Activated CD8-positive, alpha-beta T cell treated with anti-CD3 and anti-CD28 coated beads for 36 hours (primary cell): ENCODE measurements around the gene PIP5K1B. TPM values are rescaled to one million over a fixed set of nuclear protein-coding genes. Genes with fewer than 3 reads are reported as not detected.

Experiments
- ATAC-seq: fragments of 200-7000 bp; cut with Tn5 transposase; one replicate; pipeline ENCODE4 v1.10.0; 2021; ENCODE audit warnings: mild to moderate bottlenecking, moderate library complexity
- CTCF ChIA-PET: fragments of 350-600 bp; sonication (Branson Sonifier 250); formaldehyde crosslinking; loops from one replicate; lab custom pipeline; 2021; ENCODE audit warnings: antibody characterized with exemption; lab: Charles Lee
- POLR2A ChIA-PET: fragments of 350-600 bp; sonication (Branson Sonifier 250); formaldehyde crosslinking; loops from one replicate; lab custom pipeline; 2021; ENCODE audit warnings: antibody characterized with exemption; lab: Charles Lee
- DNase-seq: peaks from one replicate; pipeline ENCODE4 v3.0.0-alpha.2; 2020
- H3K27ac Mint-ChIP-seq: one replicate; pipeline ENCODE4 v1.8.0; 2021; ENCODE audit warnings: mild to moderate bottlenecking, mixed read lengths
- H3K27me3 Mint-ChIP-seq: one replicate; pipeline ENCODE4 v1.8.0; 2021; ENCODE audit warnings: mixed read lengths
- H3K36me3 Mint-ChIP-seq: one replicate; pipeline ENCODE4 v1.8.0; 2021; ENCODE audit warnings: low read depth, mixed read lengths
- H3K4me1 Mint-ChIP-seq: one replicate; pipeline ENCODE4 v1.8.0; 2021; ENCODE audit warnings: low read depth, mixed read lengths
- H3K4me3 Mint-ChIP-seq: one replicate; pipeline ENCODE4 v1.8.0; 2021; ENCODE audit warnings: mild to moderate bottlenecking, moderate library complexity, mixed read lengths
- H3K9me3 Mint-ChIP-seq: one replicate; pipeline ENCODE4 v1.8.0; 2021; ENCODE audit warnings: mixed read lengths
- CTCF ChIP-seq: fragments of 200-600 bp; IDR thresholded peaks from one replicate; pipeline ENCODE4 v1.8.0; 2022; ENCODE audit warnings: antibody characterized with exemption, mild to moderate bottlenecking
- intact Hi-C: fragments of 100-400 bp; cut with micrococcal nuclease; formaldehyde crosslinking; loops from one replicate; pipeline ENCODE4 v1.10.0; 2022
- total RNA-seq, 2 experiments: library from RNA; stranded (reverse); gene quantifications; one replicate each; pipeline ENCODE4 v1.2.3, GENCODE V29; 2021

Gene PIP5K1B
- total RNA-seq, 2 experiments from 2014 or later: 0.43 to 0.98 TPM

- intact Hi-C loops: no loop called here
- no peak for ATAC-seq
- H3K4me1 Mint-ChIP-seq: no peaks in the 10 kb centered on the region
- no peaks in the 10 kb centered on the region for H3K9me3 Mint-ChIP-seq
- POLR2A ChIA-PET: no interaction called here
- H3K4me3 Mint-ChIP-seq: no peak overlapping the region
- CTCF ChIA-PET: no interaction called here
- peaks cover 4% of the 10 kb centered on the region for H3K27me3 Mint-ChIP-seq
- H3K27ac Mint-ChIP-seq: no peak overlapping the region
- TF ChIP-seq CTCF: no peak
- no peak for DNase-seq
- no peaks in the 10 kb centered on the region for H3K36me3 Mint-ChIP-seq
Observed at GRCh38 chr9:68750255-68750654, 45.2 kb downstream of the PIP5K1B start.

GRCh38 chr9:68750786-68751185, 45.7 kb downstream of the PIP5K1B start:
- POLR2A ChIA-PET: no interaction called here

GRCh38 chr9:68751556-68751955, 46.5 kb downstream of the PIP5K1B start:
- ATAC-seq (no peak), DNase-seq (no peak)
- Mint-ChIP-seq H3K36me3 (no peaks in the 10 kb centered on the region), H3K27ac (no peak overlapping the region), H3K9me3 (no peaks in the 10 kb centered on the region), H3K27me3 (peaks cover 6% of the 10 kb centered on the region), H3K4me3 (no peak overlapping the region), H3K4me1 (no peaks in the 10 kb centered on the region)
- intact Hi-C loops: no loop called here
- CTCF ChIA-PET: no interaction called here
- POLR2A ChIA-PET: no interaction called here
- TF ChIP-seq CTCF: no peak

More at GRCh38 chr9:68750786-68751185, 45.7 kb downstream of the PIP5K1B start:
- TF ChIP-seq CTCF: no peak
- DNase-seq (no peak), ATAC-seq (no peak)
- Mint-ChIP-seq H3K9me3 (no peaks in the 10 kb centered on the region), H3K36me3 (no peaks in the 10 kb centered on the region), H3K4me3 (no peak overlapping the region), H3K27ac (no peak overlapping the region), H3K27me3 (peaks cover 6% of the 10 kb centered on the region), H3K4me1 (no peaks in the 10 kb centered on the region)
- CTCF ChIA-PET: no interaction called here
- intact Hi-C loops: no loop called here

- POLR2A ChIA-PET: no interaction called here
Observed at GRCh38 chr9:68755051-68755450, 50.0 kb downstream of the PIP5K1B start.

GRCh38 chr9:68755752-68756151, 50.7 kb downstream of the PIP5K1B start:
- no peak for ATAC-seq
- Mint-ChIP-seq H3K4me3 (no peak overlapping the region), H3K4me1 (no peaks in the 10 kb centered on the region), H3K36me3 (no peaks in the 10 kb centered on the region), H3K27ac (no peak overlapping the region), H3K27me3 (peaks cover 18% of the 10 kb centered on the region), H3K9me3 (peaks cover 3% of the 10 kb centered on the region)
- TF ChIP-seq CTCF: no peak
- CTCF ChIA-PET: no interaction called here
- POLR2A ChIA-PET: no interaction called here
- DNase-seq: no peak
- intact Hi-C loops: no loop called here

More at GRCh38 chr9:68755051-68755450, 50.0 kb downstream of the PIP5K1B start:
- TF ChIP-seq CTCF: no peak
- H3K4me1 Mint-ChIP-seq: no peaks in the 10 kb centered on the region
- peaks cover 3% of the 10 kb centered on the region for H3K9me3 Mint-ChIP-seq
- peaks cover 18% of the 10 kb centered on the region for H3K27me3 Mint-ChIP-seq
- no peak for ATAC-seq
- DNase-seq: no peak
- H3K36me3 Mint-ChIP-seq: no peaks in the 10 kb centered on the region
- intact Hi-C loops: no loop called here
- H3K4me3 Mint-ChIP-seq: no peak overlapping the region
- CTCF ChIA-PET: no interaction called here
- no peak overlapping the region for H3K27ac Mint-ChIP-seq
